H1 (cell line): Measurements from ENCODE around the gene ARHGAP32. TPM values are rescaled to one million over a fixed set of nuclear protein-coding genes. Genes with fewer than 3 reads are reported as not detected.

ENCODE experiments used
- CBX5 ChIP-seq: fragments of 300-800, 300-1000 bp; sonication (generic); IDR thresholded peaks from 2 replicates; pipeline ENCODE4 v1.7.1; 2016; ENCODE audit warnings: antibody characterized with exemption, low read length, low read depth
- RNF2 ChIP-seq: fragments of 200-900, 300-1000 bp; sonication (generic); IDR thresholded peaks from 2 replicates; pipeline ENCODE4 v1.7.1; 2016; ENCODE audit warnings: borderline replicate concordance, low read depth, mild to moderate bottlenecking, antibody characterized with exemption, low read length; ENCODE audit not compliant: poor library complexity, severe bottlenecking; ENCODE audit errors: missing control alignments
- polyA plus RNA-seq, 7 experiments: library from polyadenylated mRNA; depleted of rRNA in 3 of 7; stranded (reverse) in 5 of 7; unstranded in 2 of 7; fragments of >200 nt in 5 of 7; fragments of 200-250 nt in 2 of 7; gene quantifications; 1 replicate in 5 of 7; 2 replicates in 1 of 7; 4 replicates in 1 of 7; pipeline versions ENCODE4 v1.2.1 to v1.2.3, GENCODE V29; 2011 to 2013; ENCODE audit warnings: missing spikeins in 2 of 7, mixed read lengths in 2 of 7
- total RNA-seq: library from RNA; stranded (reverse); fragmentation: NEBNext Ultra II Directional; extraction: Animal tissue kit (Norgen Biotek cat#: 25700); gene quantifications from 2 replicates; pipeline ENCODE4 v1.2.1, GENCODE V29; 2021

The ARHGAP32 gene
- total and polyA plus RNA-seq, 2 of the 8 experiments (the other 6 are each of a cell fraction or from before 2014, with no cell fraction given), result 13.7 to 30.0 TPM

- TF ChIP-seq RNF2 (no peak), CBX5 (no peak)
Observed at GRCh38 chr11:128916681-128917080, 275.4 kb downstream of the ARHGAP32 start (continued).
